Esophagus mucosa (tissue), 1 donor: ENCODE data around the gene UPK1A. TPM values are rescaled to one million over a fixed set of nuclear protein-coding genes. Genes with fewer than 3 reads are reported as not detected.
"Not testable (repeated sequence)": the region's sequence is repeated elsewhere in the genome, so short reads cannot be mapped to it uniquely, and the experiment has no call there.

ENCODE experiments used
- ATAC-seq: fragments of 200-7000 bp; cut with Tn5 transposase; one replicate; pipeline ENCODE4 v1.9.1; 2020
- total RNA-seq: library from RNA; stranded (reverse); gene quantifications from one replicate; pipeline ENCODE4 v1.2.4, GENCODE V29; 2023
- donor health status: DM: yes; HTN: yes; CAD: no.

UPK1A gene
- total RNA-seq, 1 donor from 2014 or later, result 3.8 TPM

DNA sequence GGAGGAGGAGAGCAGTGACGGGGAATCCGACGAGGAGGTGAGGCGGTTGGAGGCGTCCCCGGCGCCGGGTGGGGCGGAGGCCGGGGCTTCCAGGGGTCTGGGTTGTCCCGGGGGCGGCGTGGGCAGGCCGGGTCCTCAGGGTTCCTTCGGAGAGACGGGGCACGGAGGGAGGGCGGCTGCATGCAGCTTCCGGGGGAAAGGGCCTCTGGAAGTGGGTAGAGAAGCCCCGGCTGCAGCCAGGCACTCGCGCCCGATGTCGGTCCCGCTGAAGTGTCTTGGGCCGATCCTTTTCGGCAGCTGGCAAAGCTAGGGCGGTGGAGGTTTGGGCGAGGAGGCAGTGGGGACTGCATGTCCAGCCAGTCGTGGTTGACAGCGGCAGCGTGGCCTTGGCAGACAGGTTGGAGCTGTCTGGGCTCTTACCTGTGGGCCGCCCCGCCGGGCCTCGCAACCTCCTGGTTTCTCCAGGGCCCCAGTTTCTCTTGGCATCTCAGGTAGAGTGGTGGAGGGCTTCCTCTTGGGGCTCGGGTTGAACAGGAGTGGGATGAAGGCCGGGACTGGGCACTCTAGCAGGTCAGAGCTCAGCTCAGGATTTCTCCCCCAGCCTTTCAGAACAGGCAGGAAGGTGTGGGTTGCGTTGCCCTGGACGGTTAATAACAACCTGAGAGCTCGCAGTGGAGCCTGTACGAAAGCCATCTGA is 52.2 kb downstream of the UPK1A start:
- ATAC-seq, result no peak

DNA sequence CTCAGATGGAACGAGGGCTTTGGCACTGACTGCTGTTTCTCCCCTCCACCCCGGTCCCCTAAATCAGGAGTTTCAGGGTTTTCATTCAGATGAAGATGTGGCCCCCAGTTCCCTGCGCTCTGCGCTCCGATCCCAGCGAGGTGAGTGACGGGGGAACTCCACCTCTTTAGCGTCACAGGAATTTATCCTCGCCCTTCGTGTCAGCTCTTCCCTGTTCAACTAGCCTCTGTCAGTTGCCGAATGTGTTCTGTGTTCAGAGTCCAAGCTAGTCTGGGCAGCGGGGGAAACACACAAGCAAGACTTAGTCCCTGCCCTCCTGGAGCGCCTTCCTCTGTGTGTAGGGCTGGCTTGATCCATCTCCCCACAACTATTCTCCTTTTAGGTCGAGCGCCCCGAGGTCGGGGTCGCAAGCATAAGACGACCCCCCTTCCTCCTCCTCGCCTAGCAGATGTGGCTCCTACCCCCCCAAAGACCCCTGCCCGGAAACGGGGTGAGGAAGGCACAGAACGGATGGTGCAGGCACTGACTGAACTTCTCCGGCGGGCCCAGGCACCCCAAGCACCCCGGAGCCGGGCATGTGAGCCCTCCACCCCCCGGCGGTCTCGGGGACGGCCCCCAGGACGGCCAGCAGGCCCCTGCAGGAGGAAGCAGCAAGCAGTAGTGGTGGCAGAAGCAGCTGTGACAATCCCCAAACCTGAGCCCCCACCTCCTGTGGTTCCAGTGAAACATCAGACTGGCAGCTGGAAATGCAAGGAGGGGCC is 53.3 kb downstream of the UPK1A start:
- no peak for ATAC-seq

- ATAC-seq, result no peak
Observed at GRCh38 chr19:35720163-35720524, 53.8 kb downstream of the UPK1A start.

- no peak for ATAC-seq
Observed at GRCh38 chr19:35720648-35721047, 54.3 kb downstream of the UPK1A start.

- no peak for ATAC-seq
Observed at GRCh38 chr19:35721374-35721773, 55.1 kb downstream of the UPK1A start.

- no peak for ATAC-seq
Observed at GRCh38 chr19:35722461-35722860, 56.1 kb downstream of the UPK1A start.

- no peak for ATAC-seq
Observed at GRCh38 chr19:35722897-35723296, 56.6 kb downstream of the UPK1A start.

DNA sequence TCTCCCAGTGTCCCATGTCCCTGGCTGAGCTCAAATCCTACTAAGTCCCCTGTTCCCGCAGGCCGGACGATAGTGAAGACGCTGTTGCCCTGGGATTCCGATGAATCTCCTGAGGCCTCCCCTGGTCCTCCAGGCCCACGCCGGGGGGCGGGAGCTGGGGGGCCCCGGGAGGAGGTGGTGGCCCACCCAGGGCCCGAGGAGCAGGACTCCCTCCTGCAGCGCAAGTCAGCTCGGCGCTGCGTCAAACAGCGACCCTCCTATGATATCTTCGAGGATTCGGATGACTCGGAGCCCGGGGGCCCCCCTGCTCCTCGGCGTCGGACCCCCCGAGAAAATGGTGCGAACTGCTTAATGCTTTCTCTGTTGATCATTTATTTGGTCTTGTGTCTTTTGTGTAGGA is 57.4 kb downstream of the UPK1A start:
- no peak for ATAC-seq

DNA sequence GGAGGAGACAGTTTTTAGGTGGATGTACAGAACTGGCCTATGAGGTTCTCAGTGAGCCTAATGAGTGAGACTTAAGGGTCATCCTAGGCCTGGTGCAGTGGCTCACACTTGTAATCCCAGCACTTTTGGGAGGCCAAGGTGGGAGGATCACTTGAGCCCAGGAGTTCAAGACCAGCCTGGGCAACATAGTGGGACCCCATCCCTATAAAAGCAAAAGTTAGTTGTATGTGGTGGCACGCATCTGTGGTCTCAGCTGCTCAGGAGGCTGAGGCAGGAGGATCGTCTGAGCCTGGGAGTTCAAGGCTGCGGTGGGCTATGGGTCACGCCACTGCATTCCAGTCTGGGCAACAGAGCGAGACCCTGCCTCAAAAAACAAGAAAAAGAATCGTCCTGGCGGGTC is 57.8 kb downstream of the UPK1A start:
- ATAC-seq, result not testable (repeated sequence)

DNA sequence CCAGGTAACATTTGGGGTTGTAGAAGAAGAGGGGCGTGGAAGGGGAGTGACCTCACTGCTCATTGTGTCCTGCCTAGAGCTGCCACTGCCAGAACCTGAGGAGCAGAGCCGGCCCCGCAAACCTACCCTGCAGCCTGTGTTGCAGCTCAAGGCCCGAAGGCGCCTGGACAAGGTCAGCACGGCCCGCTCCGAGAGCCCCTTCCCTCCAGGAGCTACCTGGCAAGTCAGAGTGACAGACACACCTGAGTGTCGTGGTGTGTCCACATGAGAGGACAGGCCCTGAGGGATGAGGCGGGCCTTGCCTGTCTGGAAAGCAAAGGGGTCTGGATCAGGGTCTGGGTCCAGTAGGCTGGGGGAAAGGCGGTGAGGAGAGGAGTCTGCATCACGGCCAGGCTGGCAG is 58.2 kb downstream of the UPK1A start:
- ATAC-seq, result no peak

DNA sequence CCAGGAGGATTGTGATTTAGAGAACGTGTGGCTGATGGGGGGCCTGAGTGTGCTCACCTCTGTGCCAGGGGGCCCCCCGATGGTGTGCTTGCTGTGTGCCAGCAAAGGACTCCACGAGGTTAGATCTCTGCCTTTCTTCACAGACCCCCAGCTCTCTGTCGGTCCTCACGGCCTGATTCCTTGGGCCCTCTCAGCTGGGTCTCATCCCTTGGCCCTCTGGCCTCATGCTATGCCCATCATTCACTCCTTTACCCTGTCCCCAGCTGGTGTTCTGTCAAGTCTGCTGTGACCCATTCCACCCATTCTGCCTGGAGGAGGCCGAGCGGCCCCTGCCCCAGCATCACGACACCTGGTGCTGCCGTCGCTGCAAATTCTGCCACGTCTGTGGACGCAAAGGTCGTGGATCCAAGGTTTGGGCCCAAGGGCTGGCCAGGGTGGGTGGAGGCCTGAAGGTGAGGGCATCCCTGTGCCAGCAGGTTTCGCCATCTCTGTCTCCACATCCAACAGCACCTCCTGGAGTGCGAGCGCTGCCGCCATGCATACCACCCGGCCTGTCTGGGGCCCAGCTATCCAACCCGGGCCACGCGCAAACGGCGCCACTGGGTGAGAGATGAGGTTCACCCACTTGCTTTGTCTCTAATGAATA is 59.0 kb downstream of the UPK1A start:
- no peak for ATAC-seq

DNA sequence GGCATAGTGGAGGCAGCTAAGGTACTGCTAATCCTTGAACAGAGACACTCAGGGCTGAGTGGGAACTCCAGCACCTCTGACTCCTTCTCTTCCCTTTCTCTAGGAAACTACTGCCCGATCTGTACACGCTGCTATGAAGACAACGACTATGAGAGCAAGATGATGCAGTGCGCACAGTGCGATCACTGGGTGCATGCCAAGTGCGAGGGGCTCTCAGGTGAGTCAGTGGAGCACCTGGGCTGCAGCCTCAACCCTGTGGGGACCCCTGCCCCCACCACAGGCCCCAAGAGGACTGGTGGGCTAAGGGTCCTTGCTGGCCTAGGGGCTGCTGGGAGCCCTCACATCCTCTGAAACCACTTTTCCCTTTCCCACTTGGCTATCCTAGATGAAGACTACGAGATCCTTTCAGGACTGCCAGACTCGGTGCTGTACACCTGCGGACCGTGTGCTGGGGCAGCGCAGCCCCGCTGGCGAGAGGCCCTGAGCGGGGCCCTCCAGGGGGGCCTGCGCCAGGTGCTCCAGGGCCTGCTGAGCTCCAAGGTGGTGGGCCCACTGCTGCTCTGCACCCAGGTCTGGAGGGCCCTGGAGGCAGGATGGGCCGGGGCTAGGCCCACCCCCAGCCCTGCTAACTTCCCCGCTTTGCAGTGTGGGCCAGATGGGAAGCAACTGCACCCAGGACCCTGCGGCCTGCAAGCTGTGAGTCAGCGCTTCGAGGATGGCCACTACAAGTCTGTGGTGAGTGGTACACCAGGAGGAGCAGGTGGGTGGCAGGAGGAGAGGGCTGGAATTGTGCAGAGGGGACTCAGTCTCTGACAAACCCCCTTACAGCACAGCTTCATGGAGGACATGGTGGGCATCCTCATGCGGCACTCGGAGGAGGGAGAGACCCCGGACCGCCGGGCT is 61.0 kb downstream of the UPK1A start:
- ATAC-seq, result no peak

Other genes starting within 250 kb of the UPK1A start
- gene FFAR2, start 218.3 kb upstream of the UPK1A start, total RNA-seq, result 1.8 TPM
- 338 TPM for gene KRTDAP, start 176.1 kb upstream of the UPK1A start, total RNA-seq
- gene DMKN, start 152.9 kb upstream of the UPK1A start, total RNA-seq, result 406 TPM
- gene SBSN, start 138.2 kb upstream of the UPK1A start, total RNA-seq, result 1,433 TPM
- gene GAPDHS, start 133.1 kb upstream of the UPK1A start, total RNA-seq, result not detected
- gene TMEM147, start 120.9 kb upstream of the UPK1A start, total RNA-seq, result 87.7 TPM
- gene ATP4A, start 102.9 kb upstream of the UPK1A start, total RNA-seq, result not detected
- not detected for gene PMIS2, start 80.3 kb upstream of the UPK1A start, total RNA-seq
- 15.4 TPM for gene HAUS5, start 53.8 kb upstream of the UPK1A start, total RNA-seq
- gene RBM42, start 37.5 kb upstream of the UPK1A start, total RNA-seq, result 52.7 TPM
- 2.2 TPM for gene ETV2, start 24.8 kb upstream of the UPK1A start, total RNA-seq
- gene COX6B1, start 18.2 kb upstream of the UPK1A start, total RNA-seq, result 553 TPM
- not detected for gene ZBTB32, start 38.0 kb downstream of the UPK1A start, total RNA-seq
- 21.1 TPM for gene KMT2B, start 51.5 kb downstream of the UPK1A start, total RNA-seq
- 2.4 TPM for gene IGFLR1, start 75.9 kb downstream of the UPK1A start, total RNA-seq
- gene U2AF1L4, start 78.9 kb downstream of the UPK1A start, total RNA-seq, result 10.1 TPM
- 56.9 TPM for gene PSENEN, start 79.1 kb downstream of the UPK1A start, total RNA-seq
- 3.0 TPM for gene LIN37, start 82.1 kb downstream of the UPK1A start, total RNA-seq
- gene HSPB6, start 90.5 kb downstream of the UPK1A start, total RNA-seq, result 2.6 TPM
- 14.7 TPM for gene PROSER3, start 91.7 kb downstream of the UPK1A start, total RNA-seq
- 3.9 TPM for gene ARHGAP33, start 109.0 kb downstream of the UPK1A start, total RNA-seq
- gene PRODH2, start 146.3 kb downstream of the UPK1A start, total RNA-seq, result not detected
- gene NPHS1, start 186.0 kb downstream of the UPK1A start, total RNA-seq, result not detected
- gene KIRREL2, start 190.4 kb downstream of the UPK1A start, total RNA-seq, result 0.24 TPM
- gene APLP1, start 202.1 kb downstream of the UPK1A start, total RNA-seq, result 0.84 TPM
- 4.2 TPM for gene NFKBID, start 234.0 kb downstream of the UPK1A start, total RNA-seq
- 0.96 TPM for gene HCST, start 236.0 kb downstream of the UPK1A start, total RNA-seq
- gene TYROBP, start 241.8 kb downstream of the UPK1A start, total RNA-seq, result 4.1 TPM